Thoracic aorta (tissue), 2 donors: ENCODE results near the gene THRB. TPM values are rescaled to one million over a fixed set of nuclear protein-coding genes. Genes with fewer than 3 reads are reported as not detected.

Source experiments
- ATAC-seq: fragments of 150-250 bp; one replicate; pipeline ENCODE4 v1.8.0; 2017; ENCODE audit warnings: low read depth; ENCODE audit not compliant: insufficient number of reproducible peaks, low FRiP score
- DNase-seq: peaks from one replicate; pipeline ENCODE4 v3.0.0-alpha.2; 2020; ENCODE audit warnings: low spot score
- H3K27ac ChIP-seq, 2 donors: fragments of 200-600 bp; sonication (generic); 1 replicate in 1 of 2; 2 replicates in 1 of 2; pipeline ENCODE4 v1.5.1; 2016; ENCODE audit warnings: mild to moderate bottlenecking in 2 of 2, moderate library complexity in 2 of 2
- H3K27me3 ChIP-seq: fragments of 200-600 bp; sonication (generic); replicated peaks from 2 replicates; pipeline ENCODE4 v1.6.0; 2016; ENCODE audit warnings: mild to moderate bottlenecking; ENCODE audit not compliant: insufficient read depth
- H3K36me3 ChIP-seq: fragments of 200-600 bp; sonication (generic); one replicate; pipeline ENCODE4 v1.5.1; 2016
- H3K4me1 ChIP-seq, 2 donors: fragments of 200-600 bp; sonication (generic); 1 replicate in 1 of 2; 2 replicates in 1 of 2; pipeline versions ENCODE4 v1.5.1 to v1.6.0; 2016; ENCODE audit warnings: low read depth in 2 of 2, mild to moderate bottlenecking in 1 of 2; ENCODE audit not compliant: control insufficient read depth in 1 of 2
- H3K4me3 ChIP-seq: fragments of 200-600 bp; sonication (generic); 2 replicates; pipeline ENCODE4 v1.5.1; 2016; ENCODE audit warnings: mild to moderate bottlenecking
- H3K9me3 ChIP-seq: fragments of 200-600 bp; sonication (generic); 2 replicates; pipeline ENCODE4 v1.5.1; 2016
- CTCF ChIP-seq: fragments of 200-600 bp; sonication (generic); IDR thresholded peaks from one replicate; pipeline ENCODE4 v1.5.1; 2019; ENCODE audit warnings: antibody characterized with exemption
- total RNA-seq, 2 donors: library from RNA; depleted of rRNA; stranded (reverse); fragments of >200 nt; gene quantifications; one replicate each; pipeline versions ENCODE4 v1.1.0 to v1.2.3, GENCODE V29; 2016

Gene THRB
- total RNA-seq, 2 donors from 2014 or later: 40.3 to 65.6 TPM

GRCh38 chr3:24086206-24086605 lies 408.4 kb downstream of the THRB start:
- peaks cover 12 to 19% of the 10 kb centered on the region in 2 donors for H3K4me1 ChIP-seq
- no peak for TF ChIP-seq CTCF
- H3K27me3 ChIP-seq: no peaks in the 10 kb centered on the region
- H3K4me3 ChIP-seq: no peak overlapping the region
- H3K27ac ChIP-seq: peak overlapping the region; percentile 31 to 39
- no peaks in the 10 kb centered on the region for H3K36me3 ChIP-seq
- ATAC-seq: no peak
- no peak for DNase-seq
- H3K9me3 ChIP-seq: no peaks in the 10 kb centered on the region

GRCh38 chr3:24072193-24072592 lies 422.5 kb downstream of the THRB start:
- DNase-seq (no peak), ATAC-seq (no peak)
- H3K9me3 ChIP-seq: no peaks in the 10 kb centered on the region
- no peaks in the 10 kb centered on the region for H3K36me3 ChIP-seq
- H3K27ac ChIP-seq: no peak overlapping the region
- no peaks in the 10 kb centered on the region for H3K27me3 ChIP-seq
- H3K4me3 ChIP-seq: no peak overlapping the region
- no peaks in the 10 kb centered on the region for H3K4me1 ChIP-seq
- TF ChIP-seq CTCF: no peak

- Histone ChIP-seq H3K27ac (no peak overlapping the region), H3K4me1 (no peaks in the 10 kb centered on the region), H3K27me3 (no peaks in the 10 kb centered on the region), H3K4me3 (no peak overlapping the region), H3K9me3 (no peaks in the 10 kb centered on the region), H3K36me3 (no peaks in the 10 kb centered on the region)
- ATAC-seq (no peak), DNase-seq (no peak)
- peak; percentile 43 for TF ChIP-seq CTCF
These were observed 425.6 kb downstream of the THRB start for GRCh38 chr3:24069045-24069444.

- Histone ChIP-seq H3K4me3 (no peak overlapping the region), H3K36me3 (no peaks in the 10 kb centered on the region), H3K27ac (no peak overlapping the region), H3K27me3 (no peaks in the 10 kb centered on the region), H3K9me3 (no peaks in the 10 kb centered on the region), H3K4me1 (peaks cover 0 to 6% of the 10 kb centered on the region in 2 donors)
- no peak for DNase-seq
- TF ChIP-seq CTCF: no peak
- ATAC-seq: no peak
These were observed 427.2 kb downstream of the THRB start for GRCh38 chr3:24067483-24067882.
